ENCODE measurements around the gene IL17RE.
"Not testable (repeated sequence)": the region's sequence is repeated elsewhere in the genome, so short reads cannot be mapped to it uniquely, and the experiment has no call there.

DNA sequence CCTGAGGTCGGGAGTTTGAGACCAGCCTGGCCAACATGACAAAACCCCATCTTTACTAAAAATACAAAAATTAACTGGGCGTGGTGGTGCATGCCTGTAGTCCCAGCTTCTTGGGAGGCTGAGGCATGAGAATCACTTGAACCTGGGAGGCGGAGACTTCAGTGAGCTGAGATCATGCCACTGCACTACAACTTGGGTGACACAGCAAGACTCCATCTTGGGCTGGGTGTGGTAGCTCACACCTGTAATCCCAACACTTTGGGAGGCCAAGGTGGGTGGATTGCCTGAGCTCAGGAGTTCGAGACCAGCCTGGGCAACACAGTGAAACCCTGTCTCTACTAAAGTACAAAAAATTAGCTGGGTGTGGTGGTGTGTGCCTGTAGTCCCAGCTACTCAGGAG is 26.4 kb upstream of the IL17RE start:
- TF ChIP-seq ARID2 (CRISPR knock-in tag; IDR thresholded peaks at IDR 0.05; ENCODE audit: borderline replicate concordance); ZNF121 (CRISPR knock-in tag; IDR thresholded peaks at IDR 0.05); ZNF263 (CRISPR knock-in tag; IDR thresholded peaks at IDR 0.05); EP300 (IDR thresholded peaks at IDR 0.05; ENCODE audit: low read depth in 2 of 2, low read length in 2 of 2); EP300 (CRISPR knock-in tag; IDR thresholded peaks at IDR 0.05; ENCODE audit: borderline replicate concordance); SKI (IDR thresholded peaks at IDR 0.05; ENCODE audit: partially characterized antibody); ZBTB21 (CRISPR knock-in tag; IDR thresholded peaks at IDR 0.05); CBX5 (CRISPR knock-in tag; IDR thresholded peaks at IDR 0.05; ENCODE audit: borderline replicate concordance): not testable (repeated sequence)
- TF ChIP-seq, protein P1, sequence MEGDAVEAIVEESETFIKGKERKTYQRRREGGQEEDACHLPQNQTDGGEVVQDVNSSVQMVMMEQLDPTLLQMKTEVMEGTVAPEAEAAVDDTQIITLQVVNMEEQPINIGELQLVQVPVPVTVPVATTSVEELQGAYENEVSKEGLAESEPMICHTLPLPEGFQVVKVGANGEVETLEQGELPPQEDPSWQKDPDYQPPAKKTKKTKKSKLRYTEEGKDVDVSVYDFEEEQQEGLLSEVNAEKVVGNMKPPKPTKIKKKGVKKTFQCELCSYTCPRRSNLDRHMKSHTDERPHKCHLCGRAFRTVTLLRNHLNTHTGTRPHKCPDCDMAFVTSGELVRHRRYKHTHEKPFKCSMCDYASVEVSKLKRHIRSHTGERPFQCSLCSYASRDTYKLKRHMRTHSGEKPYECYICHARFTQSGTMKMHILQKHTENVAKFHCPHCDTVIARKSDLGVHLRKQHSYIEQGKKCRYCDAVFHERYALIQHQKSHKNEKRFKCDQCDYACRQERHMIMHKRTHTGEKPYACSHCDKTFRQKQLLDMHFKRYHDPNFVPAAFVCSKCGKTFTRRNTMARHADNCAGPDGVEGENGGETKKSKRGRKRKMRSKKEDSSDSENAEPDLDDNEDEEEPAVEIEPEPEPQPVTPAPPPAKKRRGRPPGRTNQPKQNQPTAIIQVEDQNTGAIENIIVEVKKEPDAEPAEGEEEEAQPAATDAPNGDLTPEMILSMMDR (CRISPR knock-in tag; IDR thresholded peaks at IDR 0.05), result not testable (repeated sequence)
- TF ChIP-seq, protein P2, sequence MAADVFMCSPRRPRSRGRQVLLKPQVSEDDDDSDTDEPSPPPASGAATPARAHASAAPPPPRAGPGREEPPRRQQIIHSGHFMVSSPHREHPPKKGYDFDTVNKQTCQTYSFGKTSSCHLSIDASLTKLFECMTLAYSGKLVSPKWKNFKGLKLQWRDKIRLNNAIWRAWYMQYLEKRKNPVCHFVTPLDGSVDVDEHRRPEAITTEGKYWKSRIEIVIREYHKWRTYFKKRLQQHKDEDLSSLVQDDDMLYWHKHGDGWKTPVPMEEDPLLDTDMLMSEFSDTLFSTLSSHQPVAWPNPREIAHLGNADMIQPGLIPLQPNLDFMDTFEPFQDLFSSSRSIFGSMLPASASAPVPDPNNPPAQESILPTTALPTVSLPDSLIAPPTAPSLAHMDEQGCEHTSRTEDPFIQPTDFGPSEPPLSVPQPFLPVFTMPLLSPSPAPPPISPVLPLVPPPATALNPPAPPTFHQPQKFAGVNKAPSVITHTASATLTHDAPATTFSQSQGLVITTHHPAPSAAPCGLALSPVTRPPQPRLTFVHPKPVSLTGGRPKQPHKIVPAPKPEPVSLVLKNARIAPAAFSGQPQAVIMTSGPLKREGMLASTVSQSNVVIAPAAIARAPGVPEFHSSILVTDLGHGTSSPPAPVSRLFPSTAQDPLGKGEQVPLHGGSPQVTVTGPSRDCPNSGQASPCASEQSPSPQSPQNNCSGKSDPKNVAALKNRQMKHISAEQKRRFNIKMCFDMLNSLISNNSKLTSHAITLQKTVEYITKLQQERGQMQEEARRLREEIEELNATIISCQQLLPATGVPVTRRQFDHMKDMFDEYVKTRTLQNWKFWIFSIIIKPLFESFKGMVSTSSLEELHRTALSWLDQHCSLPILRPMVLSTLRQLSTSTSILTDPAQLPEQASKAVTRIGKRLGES (CRISPR knock-in tag; IDR thresholded peaks at IDR 0.05; ENCODE audit: borderline replicate concordance), result not testable (repeated sequence)

All from HepG2 (cell line).